Measurements from ENCODE around the gene GUCY2F. TPM values are rescaled to one million over a fixed set of nuclear protein-coding genes. Genes with fewer than 3 reads are reported as not detected.
A peak's percentile ranks its signal among the peaks of the same experiment; 100 is the strongest.

Gene GUCY2F
- total RNA-seq, 6 experiments from 2014 or later, result not detected

GRCh38 chrX:109356684-109357083, 125.2 kb downstream of the GUCY2F start:
- Histone ChIP-seq H3K27ac (no peak overlapping the region), H3K4me1 (peaks cover 0 to 6% (median 0%) of the 10 kb centered on the region in 4 donors), H3K4me3 (no peak overlapping the region), H3K9me3 (no peaks in the 10 kb centered on the region), H3K36me3 (no peaks in the 10 kb centered on the region), H3K27me3 (no peaks in the 10 kb centered on the region)
- TF ChIP-seq POLR2A (IDR thresholded peaks at IDR 0.05), result no peak
- no peak for TF ChIP-seq CTCF (IDR thresholded peaks at IDR 0.05)
- intact Hi-C loops (cut with DNase I), result no loop called here
- DNase-seq (no peak), ATAC-seq (no peak)
- WGBS (ENCODE audit: insufficient coverage, low coverage, low lambda C conversion rate, missing lambda C conversion rate), result 19% methylated on average over 3 of the region's 3 CpGs

- intact Hi-C loops (cut with DNase I), result no loop called here
- peak; percentile 27 to 68 (median 58) for DNase-seq
- Histone ChIP-seq H3K4me1 (peaks cover 0 to 6% (median 0%) of the 10 kb centered on the region in 4 donors), H3K9me3 (no peaks in the 10 kb centered on the region), H3K27ac (no peak overlapping the region), H3K27me3 (no peaks in the 10 kb centered on the region), H3K36me3 (no peaks in the 10 kb centered on the region), H3K4me3 (no peak overlapping the region)
- 37% methylated on average over 4 of the region's 4 CpGs for WGBS (ENCODE audit: insufficient coverage, low coverage, low lambda C conversion rate, missing lambda C conversion rate)
- TF ChIP-seq POLR2A (IDR thresholded peaks at IDR 0.05) (no peak), CTCF (IDR thresholded peaks at IDR 0.05) (no peak)
- peak; percentile 93 to 97 (median 95) for ATAC-seq
These were observed 129.8 kb downstream of the GUCY2F start for GRCh38 chrX:109352066-109352588.

- Histone ChIP-seq H3K36me3 (no peaks in the 10 kb centered on the region), H3K4me3 (no peak overlapping the region), H3K27ac (no peak overlapping the region), H3K27me3 (no peaks in the 10 kb centered on the region), H3K4me1 (peaks cover 0 to 6% (median 0%) of the 10 kb centered on the region in 4 donors), H3K9me3 (no peaks in the 10 kb centered on the region)
- 76% methylated on average over 3 of the region's 3 CpGs for WGBS (ENCODE audit: insufficient coverage, low coverage, low lambda C conversion rate, missing lambda C conversion rate)
- no peak for DNase-seq
- ATAC-seq, result no peak
- TF ChIP-seq POLR2A (IDR thresholded peaks at IDR 0.05), result no peak
- TF ChIP-seq CTCF (IDR thresholded peaks at IDR 0.05), result no peak
- intact Hi-C loops (cut with DNase I), result no loop called here
These were observed 130.3 kb downstream of the GUCY2F start for GRCh38 chrX:109351557-109351956.

GRCh38 chrX:109350551-109350950, 131.3 kb downstream of the GUCY2F start:
- Histone ChIP-seq H3K4me3 (no peak overlapping the region), H3K9me3 (no peaks in the 10 kb centered on the region), H3K27me3 (no peaks in the 10 kb centered on the region), H3K36me3 (no peaks in the 10 kb centered on the region), H3K27ac (no peak overlapping the region), H3K4me1 (peaks cover 0 to 6% (median 0%) of the 10 kb centered on the region in 4 donors)
- WGBS (ENCODE audit: insufficient coverage, low coverage, low lambda C conversion rate, missing lambda C conversion rate), result 30% methylated on average over 3 of the region's 4 CpGs
- DNase-seq (no peak), ATAC-seq (no peak)
- TF ChIP-seq POLR2A (IDR thresholded peaks at IDR 0.05), result no peak
- TF ChIP-seq CTCF (IDR thresholded peaks at IDR 0.05), result no peak
- intact Hi-C loops (cut with DNase I), result no loop called here

- intact Hi-C loops (cut with DNase I), result no loop called here
- no peaks in the 10 kb centered on the region for H3K27me3 ChIP-seq
- H3K36me3 ChIP-seq, result no peaks in the 10 kb centered on the region
- H3K4me3 ChIP-seq, result no peak overlapping the region
- no peak overlapping the region for H3K27ac ChIP-seq
- peaks cover 0 to 6% (median 0%) of the 10 kb centered on the region in 4 donors for H3K4me1 ChIP-seq
- no peak for TF ChIP-seq POLR2A (IDR thresholded peaks at IDR 0.05)
- DNase-seq (no peak), ATAC-seq (no peak)
- H3K9me3 ChIP-seq, result no peaks in the 10 kb centered on the region
These were observed 131.8 kb downstream of the GUCY2F start for GRCh38 chrX:109350051-109350450.
